K562 (cell line): ENCODE results near the gene OCRL.

Experiments
- ATF1 ChIP-seq, 2 experiments: fragments of 450-650 bp in 1 of 2; IDR thresholded peaks; 2 replicates each; pipeline ENCODE4 v1.6.1; 2016; ENCODE audit warnings: missing compliant biosample characterization in 1 of 2, missing genetic modification characterization in 1 of 2
- ATF2 ChIP-seq: sonication (generic); formaldehyde crosslinking; IDR thresholded peaks from 2 replicates; pipeline ENCODE4 v1.8.1; 2022; ENCODE audit warnings: missing genetic modification reagents
- CEBPB ChIP-seq: fragments of 450-650 bp; IDR thresholded peaks from 2 replicates; pipeline ENCODE4 v1.6.1; 2016; ENCODE audit warnings: missing genetic modification characterization, missing compliant biosample characterization
- CTCF ChIP-seq, 3 experiments: IDR thresholded peaks in 2 of 3; conservative IDR thresholded peaks in 1 of 3; 2 replicates each; pipeline ENCODE4 v1.5.1; 2011 to 2012; ENCODE audit warnings: low read length in 3 of 3, mild to moderate bottlenecking in 3 of 3, control low read depth in 2 of 3, improper control_type of control experiment in 1 of 3, inconsistent platforms in 1 of 3, low read depth in 1 of 3, mixed read lengths in 1 of 3, moderate library complexity in 1 of 3; ENCODE audit not compliant: insufficient read depth in 2 of 3
- EP300 ChIP-seq: IDR thresholded peaks from 2 replicates; pipeline ENCODE4 v1.6.1; 2012; ENCODE audit warnings: low read length, improper control_type of control experiment
- GABPA ChIP-seq: fragments of 200-800 bp; sonication (Bioruptor generic); conservative IDR thresholded peaks from 2 replicates; pipeline ENCODE4 v1.6.1; 2016; ENCODE audit warnings: low read depth, missing genetic modification characterization, missing compliant biosample characterization
- HMGXB4 ChIP-seq: sonication (generic); formaldehyde crosslinking; IDR thresholded peaks from 2 replicates; pipeline ENCODE4 v1.8.1; 2023; ENCODE audit warnings: mild to moderate bottlenecking, missing genetic modification reagents
- MED1 ChIP-seq: sonication (generic); formaldehyde crosslinking; IDR thresholded peaks from 2 replicates; pipeline ENCODE4 v1.8.1; 2023; ENCODE audit warnings: missing genetic modification reagents, borderline replicate concordance
- POLR2A ChIP-seq: fragments of 450-650 bp; conservative IDR thresholded peaks from 2 replicates; pipeline ENCODE4 v1.6.1; 2016
- SP1 ChIP-seq: sonication (generic); formaldehyde crosslinking; IDR thresholded peaks from 2 replicates; pipeline ENCODE4 v1.8.1; 2022; ENCODE audit warnings: mild to moderate bottlenecking, missing genetic modification reagents
- ZFX ChIP-seq: sonication (generic); formaldehyde crosslinking; IDR thresholded peaks from 2 replicates; pipeline ENCODE4 v1.8.0; 2022; ENCODE audit warnings: mild to moderate bottlenecking, missing genetic modification reagents, moderate library complexity
- ZZZ3 ChIP-seq: fragments of 450-650 bp; IDR thresholded peaks from 2 replicates; pipeline ENCODE4 v1.6.1; 2016; ENCODE audit warnings: antibody characterized with exemption, mild to moderate bottlenecking, moderate library complexity

GRCh38 chrX:129581904-129582303 lies 41.8 kb downstream of the OCRL start:
- no peak for TF ChIP-seq ZFX (CRISPR knock-in tag)
- no peak for TF ChIP-seq CTCF (IDR thresholded peaks at IDR 0.05 in 2 of 3, conservative IDR thresholded peaks at IDR 0.05 in 1 of 3; ENCODE audit: insufficient read depth in 2 of 3, low read depth in 1 of 3, low read length in 3 of 3)
- TF ChIP-seq MED1 (CRISPR knock-in tag), result no peak
- TF ChIP-seq SP1 (CRISPR knock-in tag), result no peak
- TF ChIP-seq ATF1 (CRISPR knock-in tag; IDR thresholded peaks at IDR 0.05), result no peak
- no peak for TF ChIP-seq ATF1 (tag; IDR thresholded peaks at IDR 0.05)
- TF ChIP-seq POLR2A, result no peak
- no peak for TF ChIP-seq EP300
- no peak for TF ChIP-seq ATF2 (CRISPR knock-in tag)
- TF ChIP-seq CEBPB (tag), result no peak
- TF ChIP-seq ZZZ3, result no peak
- no peak for TF ChIP-seq HMGXB4 (CRISPR knock-in tag)
- no peak for TF ChIP-seq GABPA (tag)
